ENCODE results near the gene GATA2.

Gene GATA2

GRCh38 chr3:128497305-128498126, 4.5 kb upstream of the GATA2 start:
- Histone ChIP-seq H2AFZ (ENCODE audit: low read length) (peak overlapping the region; percentile 68), H3K79me2 (ENCODE audit: insufficient read depth, low read length) (no peaks in the 10 kb centered on the region), H4K20me1 (ENCODE audit: insufficient read depth, low read length, poor library complexity, severe bottlenecking) (no peaks in the 10 kb centered on the region), H3F3A (ENCODE audit: low read depth) (no peaks in the 10 kb centered on the region), H3K36me3 (ENCODE audit: insufficient read depth, low read length) (no peaks in the 10 kb centered on the region), H3K9me3 (ENCODE audit: insufficient read depth, low read depth, low read length) (no peaks in the 10 kb centered on the region), H3K4me2 (ENCODE audit: low read depth, low read length, poor library complexity, severe bottlenecking) (peak overlapping the region; percentile 47), H3K9ac (ENCODE audit: low read depth, low read length, poor library complexity, severe bottlenecking) (no peak overlapping the region), H3K27me3 (ENCODE audit: insufficient read depth, low read length, poor library complexity, severe bottlenecking) (no peaks in the 10 kb centered on the region), H3K9me2 (replicated peaks; ENCODE audit: low read depth, low read length) (no peaks in the 10 kb centered on the region), H3K4me1 (ENCODE audit: insufficient read depth, low read length, poor library complexity, severe bottlenecking) (peaks cover 10% of the 10 kb centered on the region), H3K4me3 (ENCODE audit: low read length, poor library complexity, severe bottlenecking) (peak overlapping the region; percentile 62)
- TF ChIP-seq EZH2phosphoT487 (IDR thresholded peaks at IDR 0.05; ENCODE audit: borderline replicate concordance) (no peak), CTCF (conservative IDR thresholded peaks at IDR 0.05; ENCODE audit: low read length) (peak; percentile 67)

DNA sequence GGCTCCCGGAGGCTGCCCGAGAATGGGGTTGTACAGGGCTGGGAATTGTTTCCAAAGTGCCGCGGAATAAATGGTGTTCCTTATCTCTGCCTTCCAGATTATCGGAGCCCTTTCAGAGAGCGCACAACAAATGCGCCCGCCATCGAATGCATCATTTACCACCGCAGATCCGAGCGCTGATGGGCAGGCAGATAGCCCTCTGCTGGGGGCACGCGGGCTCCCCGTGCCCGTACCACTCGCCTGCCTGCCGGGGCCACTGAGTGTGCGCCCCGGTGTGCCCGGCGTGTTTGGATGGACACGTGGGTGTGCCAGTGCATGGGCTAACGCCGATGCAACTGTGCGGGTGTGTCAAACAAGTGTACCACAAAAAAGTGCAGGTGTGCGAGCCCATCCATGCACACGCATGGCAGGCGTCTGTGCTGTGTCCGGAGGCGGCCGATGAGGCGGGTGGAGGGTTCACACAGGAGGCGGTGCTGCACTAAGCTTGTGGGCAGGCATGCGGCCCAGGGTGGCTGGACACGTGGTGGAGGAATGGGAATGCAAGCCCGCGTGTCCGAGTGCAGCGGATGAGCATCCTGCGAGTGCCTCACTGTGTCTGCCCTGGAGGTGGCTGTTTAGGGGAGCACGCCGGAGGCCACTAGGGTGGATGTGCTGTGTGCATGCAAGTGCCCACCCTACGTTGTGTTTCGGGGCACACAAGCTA, 3.8 kb upstream of the GATA2 start:
- Histone ChIP-seq H3K9ac (ENCODE audit: low read depth, low read length, poor library complexity, severe bottlenecking) (no peak overlapping the region), H3K9me2 (replicated peaks; ENCODE audit: low read depth, low read length) (no peaks in the 10 kb centered on the region), H2AFZ (ENCODE audit: low read length) (no peak overlapping the region), H3K4me1 (ENCODE audit: insufficient read depth, low read length, poor library complexity, severe bottlenecking) (peaks cover 10% of the 10 kb centered on the region), H3F3A (ENCODE audit: low read depth) (no peaks in the 10 kb centered on the region), H3K27me3 (ENCODE audit: insufficient read depth, low read length, poor library complexity, severe bottlenecking) (no peaks in the 10 kb centered on the region), H4K20me1 (ENCODE audit: insufficient read depth, low read length, poor library complexity, severe bottlenecking) (no peaks in the 10 kb centered on the region), H3K9me3 (ENCODE audit: insufficient read depth, low read depth, low read length) (no peaks in the 10 kb centered on the region), H3K4me3 (ENCODE audit: low read length, poor library complexity, severe bottlenecking) (no peak overlapping the region), H3K36me3 (ENCODE audit: insufficient read depth, low read length) (no peaks in the 10 kb centered on the region), H3K4me2 (ENCODE audit: low read depth, low read length, poor library complexity, severe bottlenecking) (no peak overlapping the region), H3K79me2 (ENCODE audit: insufficient read depth, low read length) (no peaks in the 10 kb centered on the region)
- TF ChIP-seq EZH2phosphoT487 (IDR thresholded peaks at IDR 0.05; ENCODE audit: borderline replicate concordance): no peak
- TF ChIP-seq CTCF (conservative IDR thresholded peaks at IDR 0.05; ENCODE audit: low read length): no peak

- Histone ChIP-seq H3K79me2 (ENCODE audit: insufficient read depth, low read length) (no peaks in the 10 kb centered on the region), H2AFZ (ENCODE audit: low read length) (no peak overlapping the region), H3K4me3 (ENCODE audit: low read length, poor library complexity, severe bottlenecking) (no peak overlapping the region), H4K20me1 (ENCODE audit: insufficient read depth, low read length, poor library complexity, severe bottlenecking) (no peaks in the 10 kb centered on the region), H3K9me3 (ENCODE audit: insufficient read depth, low read depth, low read length) (no peaks in the 10 kb centered on the region), H3K27me3 (ENCODE audit: insufficient read depth, low read length, poor library complexity, severe bottlenecking) (no peaks in the 10 kb centered on the region), H3F3A (ENCODE audit: low read depth) (no peaks in the 10 kb centered on the region), H3K9ac (ENCODE audit: low read depth, low read length, poor library complexity, severe bottlenecking) (peak overlapping the region; percentile 39), H3K4me2 (ENCODE audit: low read depth, low read length, poor library complexity, severe bottlenecking) (no peak overlapping the region), H3K36me3 (ENCODE audit: insufficient read depth, low read length) (no peaks in the 10 kb centered on the region), H3K9me2 (replicated peaks; ENCODE audit: low read depth, low read length) (no peaks in the 10 kb centered on the region), H3K4me1 (ENCODE audit: insufficient read depth, low read length, poor library complexity, severe bottlenecking) (peaks cover 10% of the 10 kb centered on the region)
- no peak for TF ChIP-seq EZH2phosphoT487 (IDR thresholded peaks at IDR 0.05; ENCODE audit: borderline replicate concordance)
- TF ChIP-seq CTCF (conservative IDR thresholded peaks at IDR 0.05; ENCODE audit: low read length): no peak
These were observed 3.1 kb upstream of the GATA2 start for GRCh38 chr3:128496019-128496601.

Measured in Loucy (cell line).